Anterior cingulate cortex (tissue), 58 donors: Measurements from ENCODE around the gene SLC26A2.
"Not testable (repeated sequence)": the region's sequence is repeated elsewhere in the genome, so short reads cannot be mapped to it uniquely, and the experiment has no call there.

ENCODE experiments used
- DNase-seq, 58 donors: peaks; one replicate each; lab custom pipeline; 2025; lab: John Stamatoyannopoulos, UW

Gene SLC26A2

DNA sequence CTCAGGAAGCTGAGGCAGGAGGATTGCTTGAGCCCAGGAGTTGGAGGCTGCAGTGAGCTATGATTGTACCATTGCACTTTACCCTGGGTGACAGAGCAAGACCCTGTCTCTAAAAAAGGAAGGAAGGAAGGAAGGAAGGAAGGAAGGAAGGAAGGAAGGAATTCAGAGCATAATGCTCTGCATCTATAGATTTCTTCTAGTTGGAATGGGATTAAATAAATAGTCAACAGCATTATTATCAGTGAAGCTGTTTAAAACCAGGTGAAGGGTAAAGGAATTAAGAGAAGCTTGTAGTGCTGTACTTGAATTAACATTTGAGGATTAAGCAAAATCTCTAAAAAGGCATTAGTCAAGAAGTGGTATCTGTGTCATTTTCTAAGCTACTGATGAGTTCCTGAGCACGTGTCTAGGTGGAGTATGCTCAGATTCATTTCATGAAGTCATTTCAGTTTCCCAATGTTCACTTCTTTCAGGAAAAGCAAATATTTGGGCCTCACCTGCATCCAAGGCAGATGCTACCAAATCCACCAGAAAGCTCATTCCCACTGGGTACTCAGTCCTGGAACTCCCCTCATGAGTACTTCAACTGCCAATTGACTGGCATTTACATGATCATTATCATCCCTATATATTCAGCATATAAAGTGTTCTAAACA is 24.4 kb upstream of the SLC26A2 start:
- no peak for DNase-seq

DNA sequence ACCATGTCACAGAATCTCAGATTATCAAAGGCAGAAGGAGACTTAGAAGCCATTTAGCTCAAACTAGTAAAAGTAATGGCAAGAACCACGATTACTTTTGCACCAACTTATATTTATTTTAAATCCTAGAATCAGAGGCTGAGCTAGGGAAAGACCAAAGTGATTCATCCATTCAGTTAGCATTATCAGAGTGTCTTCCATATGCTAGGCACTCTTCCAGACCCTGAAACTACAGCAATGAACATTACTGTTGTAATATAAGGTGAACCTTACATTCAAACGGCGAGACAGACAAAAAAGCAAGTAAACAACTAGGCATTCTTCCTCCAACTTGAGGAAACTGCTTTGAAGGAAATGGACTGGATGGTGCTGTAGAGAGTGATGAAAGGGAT is 23.9 kb upstream of the SLC26A2 start:
- no peak for DNase-seq

DNA sequence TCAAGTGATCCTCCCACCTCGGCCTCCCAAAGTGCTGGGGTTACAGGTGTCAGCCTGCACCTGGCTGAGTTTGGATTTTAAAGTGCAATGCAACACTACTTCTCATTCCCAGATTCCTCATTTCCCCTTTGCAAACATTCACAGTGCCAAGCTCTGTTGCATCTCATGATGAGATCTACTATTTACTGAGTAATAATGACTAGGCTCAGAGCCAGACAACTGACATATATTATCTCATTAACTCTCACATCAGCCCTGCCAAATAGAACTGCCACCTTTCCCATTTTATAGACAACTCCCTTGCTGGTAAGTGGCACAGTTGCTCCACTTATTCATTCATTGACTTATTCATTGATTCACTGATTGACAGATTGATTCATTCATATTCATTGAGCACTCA is 22.9 kb upstream of the SLC26A2 start:
- no peak for DNase-seq

DNA sequence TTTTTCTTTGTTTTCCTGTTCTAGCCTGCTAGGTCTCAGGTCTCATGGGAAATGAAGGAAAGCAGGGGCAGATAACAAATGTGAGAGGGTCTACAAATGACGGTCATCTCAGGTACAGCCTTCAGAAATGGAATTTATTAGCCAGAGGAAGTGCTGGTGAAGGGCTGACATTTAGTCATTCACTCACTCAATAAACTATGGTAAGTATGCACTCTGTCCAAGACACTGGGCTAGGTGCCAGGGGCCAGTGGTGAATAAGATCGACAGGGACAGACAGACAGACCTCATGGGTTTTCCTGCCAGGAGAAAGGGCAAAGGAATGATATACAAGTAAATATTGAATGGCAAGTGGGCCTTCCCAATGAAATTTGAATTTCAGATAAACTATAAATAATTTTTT is 22.3 kb upstream of the SLC26A2 start:
- peak in 1 of 58 donors; percentile 34 for DNase-seq

DNA sequence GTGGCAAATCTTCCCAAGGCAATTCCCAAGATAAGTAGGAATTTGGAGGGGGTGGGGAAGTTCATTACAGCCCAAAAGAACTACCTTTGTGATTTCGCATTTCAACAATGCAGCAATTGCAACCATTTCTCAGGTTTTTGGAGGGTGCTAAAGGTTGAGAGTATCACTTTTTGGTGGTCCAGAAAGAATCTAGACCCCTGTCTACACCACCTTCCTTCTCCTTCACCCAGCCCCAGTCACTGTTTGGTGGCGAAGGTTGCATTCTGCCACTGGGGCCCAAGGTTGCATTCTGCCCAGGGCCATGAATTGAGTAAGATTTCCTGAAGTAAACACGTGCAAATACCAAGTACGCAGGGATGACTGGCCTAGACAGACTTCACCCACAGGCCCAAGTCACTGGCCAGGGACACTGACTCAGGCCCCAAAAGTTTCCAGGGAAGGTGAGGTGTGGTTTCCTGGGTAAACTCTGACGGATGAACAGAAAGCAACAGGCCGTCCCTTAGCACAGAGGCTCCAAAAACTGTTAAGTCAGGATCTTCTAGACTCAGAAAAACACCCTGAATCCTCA is 21.7 kb upstream of the SLC26A2 start:
- no peak for DNase-seq

DNA sequence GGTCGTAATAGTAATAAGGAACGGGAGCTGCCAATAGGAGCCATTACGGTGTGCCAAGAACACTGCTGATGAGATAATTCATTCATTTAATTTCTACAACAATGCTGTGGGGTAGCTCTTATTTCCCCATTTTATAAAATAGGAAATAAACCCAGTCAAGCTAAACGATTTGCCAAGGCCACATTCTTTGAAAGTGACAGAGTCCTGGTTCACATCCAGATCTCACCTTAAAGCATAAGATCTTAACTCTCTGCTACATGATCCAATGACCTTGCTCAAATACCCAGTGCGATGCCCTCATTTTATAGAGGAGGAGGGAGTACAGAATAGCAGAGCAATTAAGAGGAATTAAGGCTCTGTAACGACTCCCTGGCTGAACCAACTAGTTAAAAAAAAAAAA is 21.0 kb upstream of the SLC26A2 start:
- no peak for DNase-seq

DNA sequence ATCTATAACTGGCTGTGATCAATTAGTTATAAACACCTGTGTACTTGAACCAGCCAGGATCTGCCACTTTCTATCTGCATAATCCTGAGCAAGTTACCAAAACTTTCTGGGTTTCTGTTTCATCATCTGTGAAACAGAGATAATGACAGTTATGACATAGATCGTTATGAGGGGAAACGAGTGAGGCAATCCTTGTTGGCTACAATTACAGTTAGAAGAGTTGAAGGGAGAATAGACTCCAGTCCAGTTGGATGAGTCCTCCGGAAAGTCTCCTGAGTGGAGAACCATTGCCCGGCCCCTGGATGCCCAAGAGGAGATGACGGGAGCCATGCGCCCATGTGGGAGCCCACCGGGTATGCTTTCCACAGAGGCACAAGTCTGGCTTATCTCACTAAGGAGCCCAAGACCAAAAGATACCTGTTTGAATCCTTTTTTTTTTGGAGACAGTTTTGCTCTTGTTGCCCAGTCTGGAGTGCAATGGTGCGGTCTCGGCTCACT is 20.4 kb upstream of the SLC26A2 start:
- DNase-seq, result no peak

DNA sequence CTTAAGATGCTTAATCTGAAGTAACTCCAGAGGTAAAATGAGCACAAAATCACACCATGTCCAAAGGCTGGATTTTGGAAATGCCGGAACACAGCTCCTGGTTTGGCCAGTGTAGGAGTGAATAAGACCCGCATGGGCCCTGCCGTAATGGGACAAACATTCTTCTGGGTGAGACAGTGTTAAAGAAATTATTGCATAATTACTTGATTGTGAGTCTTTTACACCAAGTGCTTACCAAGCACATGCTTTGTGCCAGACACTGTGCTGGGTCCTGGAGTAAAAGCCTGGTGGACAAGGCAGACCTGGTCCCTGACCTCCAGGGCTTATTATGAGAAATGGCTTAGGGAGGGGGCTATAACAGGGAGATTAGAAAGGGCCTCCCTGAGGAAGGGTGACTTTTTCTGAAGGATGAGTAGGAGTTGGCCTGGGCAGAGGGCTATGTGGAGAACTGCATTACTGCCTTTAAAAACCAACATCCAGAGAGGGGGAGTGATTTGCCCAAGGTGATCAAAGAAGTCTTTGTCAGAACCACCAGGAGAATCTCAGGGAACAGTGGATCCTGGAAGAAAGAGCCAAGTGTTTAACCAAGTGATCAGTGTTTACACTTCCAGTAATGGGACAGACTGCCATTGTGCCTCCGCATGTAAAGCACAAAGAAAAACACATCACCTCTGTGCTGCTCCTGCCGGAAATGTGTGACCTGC is 19.5 kb upstream of the SLC26A2 start:
- DNase-seq, result no peak

DNA sequence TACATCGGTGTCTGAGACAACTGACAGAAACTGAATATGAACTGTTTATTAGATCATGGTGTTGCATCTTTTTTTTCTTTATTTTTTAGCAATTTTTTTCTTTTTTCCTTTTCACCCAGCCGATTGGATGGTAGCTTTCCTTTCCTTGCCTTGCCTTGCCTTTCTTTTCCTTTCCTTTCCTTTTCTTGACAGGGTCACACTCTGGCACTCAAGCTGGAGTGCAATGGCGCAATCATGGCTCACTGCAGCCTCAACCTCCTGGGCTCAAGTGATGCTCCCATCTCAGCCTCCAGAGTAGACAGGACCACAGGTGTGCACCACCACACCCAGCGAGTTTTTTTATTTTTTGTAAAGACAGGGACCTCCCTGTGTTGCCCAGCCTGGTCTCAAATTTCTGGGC is 18.8 kb upstream of the SLC26A2 start:
- no peak for DNase-seq

DNA sequence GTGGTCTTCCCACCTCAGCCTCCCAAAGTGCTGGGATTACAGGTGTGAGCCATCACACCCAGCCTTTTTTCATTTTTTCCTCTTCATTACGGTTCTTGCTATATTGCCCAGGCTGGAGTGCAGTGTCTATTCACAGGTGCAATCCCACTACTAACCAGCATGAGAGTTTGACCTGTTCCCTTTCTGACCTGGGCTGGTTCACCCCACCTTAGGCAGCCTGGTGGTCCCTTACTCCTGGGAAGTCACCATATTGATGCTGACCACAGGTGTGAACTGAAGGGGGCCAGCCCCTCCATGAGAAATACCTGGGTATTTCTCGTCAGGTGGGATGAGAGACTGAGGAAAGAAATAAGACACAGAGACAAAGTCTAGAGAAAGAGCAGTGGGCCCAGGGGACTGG is 18.4 kb upstream of the SLC26A2 start:
- DNase-seq, result no peak

DNA sequence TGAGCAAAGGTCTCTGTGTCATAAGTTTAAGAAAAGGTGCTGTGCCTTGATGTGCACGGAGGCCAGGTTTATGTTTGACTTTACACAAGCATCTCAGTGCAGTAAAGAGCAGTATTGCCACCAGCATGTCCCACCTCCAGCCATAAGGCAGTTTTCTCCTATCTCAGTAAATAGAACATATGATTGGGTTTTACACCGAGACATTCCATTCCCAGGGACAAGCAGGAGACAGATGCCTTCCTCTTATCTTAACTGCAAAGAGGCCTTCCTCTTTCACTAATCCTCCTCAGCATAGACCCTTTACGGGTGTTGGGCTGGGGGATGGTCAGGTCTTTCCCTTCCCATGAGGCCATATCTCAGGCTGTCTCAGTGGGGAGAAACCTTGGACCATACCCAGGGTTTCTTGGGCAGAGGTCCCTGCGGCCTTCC is 17.8 kb upstream of the SLC26A2 start:
- not testable (repeated sequence) for DNase-seq

DNA sequence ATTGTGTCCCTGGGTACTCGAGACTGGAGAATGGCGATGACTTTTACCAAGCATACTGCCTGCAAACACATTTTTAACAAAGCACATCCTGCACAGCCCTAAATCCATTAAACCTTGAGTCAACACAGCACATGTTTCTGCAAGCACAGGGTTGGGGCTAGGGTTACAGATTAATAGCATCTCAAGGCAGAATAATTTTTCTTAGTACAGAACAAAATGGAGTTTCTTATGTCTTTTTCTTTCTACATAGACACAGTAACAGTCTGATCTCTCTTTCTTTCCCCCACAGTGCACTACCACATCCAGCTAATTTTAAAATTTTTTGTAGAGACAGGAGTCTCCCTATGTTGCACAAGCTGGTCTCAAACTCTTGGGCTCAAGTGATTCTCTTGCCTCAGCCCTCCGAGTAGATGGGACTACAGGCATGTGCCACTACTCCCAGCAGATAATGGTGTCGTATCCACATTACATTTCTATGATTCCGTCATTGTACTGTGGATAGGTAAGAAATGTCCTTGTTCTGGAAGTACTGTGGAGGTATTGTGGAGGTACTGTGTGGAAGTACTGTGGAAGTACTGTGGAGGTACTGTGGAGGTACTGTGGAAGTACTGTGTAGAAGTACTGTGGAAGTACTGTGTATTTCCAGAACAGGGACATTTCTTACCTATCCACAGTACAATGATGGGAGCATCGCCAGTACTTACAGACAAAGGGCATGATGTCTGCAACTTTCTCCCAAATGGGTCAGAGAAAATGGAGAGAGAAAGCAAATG is 17.2 kb upstream of the SLC26A2 start:
- DNase-seq, result not testable (repeated sequence)

DNA sequence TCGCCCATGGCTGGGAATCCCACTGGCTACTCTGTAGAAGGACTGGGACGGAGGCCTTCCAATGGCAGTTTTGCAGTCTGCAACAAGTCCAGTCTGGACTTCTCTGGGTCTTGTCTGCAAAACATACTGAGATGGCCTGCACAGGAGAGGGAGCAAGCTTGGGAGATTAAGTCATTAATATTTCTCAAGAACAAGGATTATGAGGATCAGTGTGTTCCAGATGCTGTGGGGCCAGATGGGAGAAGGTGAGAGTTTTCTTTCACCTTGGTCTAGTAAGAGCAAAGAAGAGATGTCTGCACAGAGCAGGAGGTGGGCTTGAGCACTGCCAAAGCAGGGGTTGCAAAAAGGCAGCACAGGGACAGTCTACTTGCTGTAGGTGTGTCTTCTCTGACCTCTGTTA is 15.9 kb upstream of the SLC26A2 start, which contains the start of gene PDE6A:
TSS of gene PDE6A (minus strand) at position 128 of the 400 bp plus-strand sequence. CDS start at position 8, 120 bp downstream.
- DNase-seq, result no peak

DNA sequence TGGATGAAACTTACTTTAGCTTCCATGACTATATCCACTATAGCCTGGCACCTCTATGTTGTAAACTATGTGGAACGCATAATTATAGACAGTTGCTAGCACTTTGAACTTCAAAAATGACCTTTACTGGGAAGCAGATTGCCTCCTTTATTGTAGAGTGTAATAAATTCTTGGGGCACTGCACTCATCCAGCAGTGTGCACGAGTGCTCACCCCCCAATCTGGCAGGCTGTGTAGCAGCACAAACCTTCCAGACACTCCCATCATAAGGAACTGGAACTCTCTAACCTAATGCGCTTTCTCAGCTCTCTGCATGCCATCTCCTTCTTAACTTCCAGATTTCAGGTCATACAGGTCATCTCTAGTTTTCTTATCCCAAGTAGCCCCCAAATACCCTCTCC is 14.4 kb upstream of the SLC26A2 start:
- no peak for DNase-seq

DNA sequence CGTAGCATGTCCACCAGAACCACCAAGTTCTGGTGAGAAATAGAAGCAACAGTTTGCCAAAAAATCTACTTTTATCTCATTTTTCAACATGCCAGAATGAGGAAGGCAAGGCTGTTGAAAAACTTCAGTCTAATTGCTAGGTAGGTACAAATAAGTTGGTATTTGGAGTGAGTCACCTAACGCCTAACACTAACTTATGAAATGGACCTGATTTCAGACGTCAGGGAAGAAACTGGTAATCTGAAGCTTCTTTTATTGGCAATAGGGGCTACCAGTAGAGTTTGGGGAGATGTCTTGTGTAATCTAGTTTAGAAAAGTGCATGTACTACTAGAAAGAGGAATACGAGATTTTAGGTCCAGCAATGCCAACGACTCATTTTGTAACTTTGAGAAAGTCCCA is 11.6 kb upstream of the SLC26A2 start:
- no peak for DNase-seq

DNA sequence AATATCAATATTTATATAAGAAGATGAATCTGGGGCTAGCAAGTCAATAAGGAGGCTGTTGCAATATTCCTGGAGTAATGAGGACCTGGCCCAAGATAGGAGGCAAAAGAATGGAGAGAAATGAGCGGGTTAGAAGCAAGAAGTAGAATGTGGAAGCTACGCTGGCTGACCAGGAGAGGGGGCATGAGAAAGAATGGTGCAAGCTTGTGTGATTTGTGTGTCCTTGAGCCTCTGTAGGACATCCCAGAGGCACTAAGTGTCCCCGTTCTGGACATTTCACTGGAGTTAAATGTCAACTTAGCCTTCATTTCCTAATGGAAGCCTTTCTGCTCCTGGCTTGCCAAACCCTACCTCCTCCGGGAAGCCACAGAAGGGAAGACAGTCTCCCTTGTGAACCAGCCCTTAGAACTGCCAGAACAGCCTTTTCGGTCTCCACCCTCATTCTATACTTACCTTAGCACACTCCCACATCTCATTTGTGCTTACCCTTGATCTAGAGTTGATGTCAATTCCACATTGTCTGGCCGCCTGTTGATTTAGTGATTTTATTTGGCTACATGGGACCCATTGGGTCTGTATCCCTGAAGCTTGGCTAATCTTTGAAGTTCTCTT is 9.3 kb upstream of the SLC26A2 start:
- no peak for DNase-seq

DNA sequence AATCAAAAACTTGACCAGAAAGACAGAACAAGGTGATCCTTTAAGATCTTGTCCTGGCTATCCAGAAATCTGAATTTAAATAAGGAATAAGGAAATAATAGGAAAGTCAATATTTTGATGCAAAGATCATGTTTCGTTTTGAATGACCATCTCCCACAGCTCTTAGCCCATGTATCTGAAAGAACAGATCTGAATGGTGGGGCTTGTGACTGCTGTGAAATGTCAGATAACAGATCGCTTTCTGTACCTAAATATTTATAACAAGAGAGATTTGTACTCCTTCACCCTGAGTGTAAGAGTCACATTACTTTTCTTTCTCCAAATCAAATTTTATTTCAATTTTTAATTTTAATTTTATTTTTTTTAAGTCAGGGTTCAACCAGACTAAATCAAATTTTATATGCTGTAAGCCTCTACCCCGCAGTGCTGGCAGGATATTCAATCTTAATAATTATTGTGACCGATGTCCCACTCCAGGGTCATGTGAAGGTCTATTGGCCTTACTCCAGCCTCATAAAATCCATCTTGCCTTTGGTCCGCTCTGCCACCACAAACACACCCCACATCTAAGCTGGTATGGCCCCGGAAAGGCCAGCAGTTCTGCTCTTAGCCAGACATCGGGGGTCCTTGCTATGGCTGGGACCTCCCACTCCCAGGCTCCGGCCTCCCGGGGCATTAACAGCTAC is 7.0 kb upstream of the SLC26A2 start:
- DNase-seq, result no peak

DNA sequence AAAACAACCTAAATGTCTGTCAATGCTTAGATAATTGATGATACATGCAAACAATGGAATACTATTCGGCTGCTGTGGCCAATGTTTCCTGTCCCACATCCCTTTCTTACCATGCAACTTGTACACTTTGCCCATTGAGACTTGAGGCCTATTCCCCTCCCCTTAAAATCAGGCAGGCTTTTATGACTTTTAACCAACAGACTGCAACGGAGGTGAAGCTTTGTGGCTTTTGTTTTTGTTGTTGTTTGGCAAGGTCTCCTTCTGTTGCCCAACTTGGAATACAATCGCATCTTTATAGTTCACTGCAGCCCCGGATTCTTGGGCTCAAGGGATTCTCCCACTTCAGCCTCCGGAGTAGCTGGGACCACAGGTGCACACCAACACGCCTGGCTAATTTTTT is 5.8 kb upstream of the SLC26A2 start:
- DNase-seq, result no peak

DNA sequence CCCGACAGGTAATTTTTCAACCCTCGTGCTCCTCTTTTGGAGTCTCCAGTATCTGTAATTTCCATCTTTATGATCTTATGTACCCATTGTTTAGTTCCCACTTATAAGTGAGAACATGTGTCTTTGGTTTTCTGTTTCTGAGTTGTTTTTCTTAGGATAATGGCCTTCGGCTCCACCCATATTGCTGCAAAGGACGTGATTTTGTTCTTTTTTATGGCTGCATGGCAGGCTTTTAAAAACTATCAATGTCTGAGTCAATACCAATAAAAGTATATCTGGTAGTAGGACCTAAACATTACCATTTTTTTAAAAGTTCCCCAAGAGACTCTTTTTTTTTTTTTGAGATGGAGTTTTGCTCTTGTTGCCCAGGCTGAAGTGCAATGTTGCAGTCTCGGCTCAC is 3.9 kb upstream of the SLC26A2 start:
- DNase-seq, result no peak

DNA sequence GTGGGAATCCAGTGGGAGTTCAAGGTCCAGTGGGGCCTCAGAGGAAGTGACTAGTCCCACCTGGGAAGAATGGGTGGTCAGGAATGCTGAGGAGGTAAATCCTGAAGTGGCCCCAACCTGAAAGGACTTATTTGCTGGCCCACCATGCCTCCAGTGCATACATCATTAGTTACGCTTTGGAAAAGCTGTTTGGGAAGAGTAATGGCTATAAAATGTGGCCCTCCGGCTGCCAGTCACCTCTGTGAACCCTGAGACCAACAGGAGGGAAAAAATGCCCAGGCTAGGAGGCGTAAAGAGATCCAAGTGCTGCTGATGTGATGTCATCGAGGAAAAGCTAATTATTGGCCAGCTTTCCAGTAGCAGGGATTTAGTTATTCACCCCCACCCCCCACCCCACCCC is 2.7 kb upstream of the SLC26A2 start:
- DNase-seq, result no peak
